ENCODE data around the gene PTPMT1. TPM values are rescaled to one million over a fixed set of nuclear protein-coding genes. Genes with fewer than 3 reads are reported as not detected.
"Not testable (repeated sequence)": the region's sequence is repeated elsewhere in the genome, so short reads cannot be mapped to it uniquely, and the experiment has no call there.

Gene PTPMT1
- polyA plus RNA-seq, 5 donors = 35.0 to 53.6 (median 38.1) TPM

GRCh38 chr11:47538741-47539565 lies 26.4 kb upstream of the PTPMT1 start:
- peak; percentile 55 to 61 for DNase-seq

GRCh38 chr11:47539681-47540039 lies 25.7 kb upstream of the PTPMT1 start:
- no peak for DNase-seq

- DNase-seq = no peak
These were observed 24.3 kb upstream of the PTPMT1 start for GRCh38 chr11:47541070-47541469.

GRCh38 chr11:47545298-47545697 lies 20.1 kb upstream of the PTPMT1 start:
- no peak for DNase-seq

DNA sequence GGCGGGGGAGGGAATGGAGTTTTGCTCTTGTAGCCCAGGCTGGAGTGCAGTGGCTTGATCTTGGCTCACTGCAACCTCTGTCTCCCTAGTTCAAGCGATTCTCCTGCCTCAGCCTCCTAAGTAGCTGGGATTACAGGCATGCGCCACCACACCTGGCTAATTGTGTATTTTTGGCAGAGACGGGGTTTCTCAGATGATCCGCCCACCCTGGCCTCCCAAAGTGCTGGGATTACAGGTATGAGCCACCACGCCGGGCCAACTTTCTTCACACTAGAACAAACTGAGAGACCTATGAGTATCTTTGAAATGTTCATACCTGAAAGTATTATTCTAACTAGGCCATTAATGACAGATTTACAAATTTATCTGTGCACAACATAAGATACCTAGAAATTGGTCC lies 19.1 kb upstream of the PTPMT1 start:
- DNase-seq = not testable (repeated sequence)

GRCh38 chr11:47550288-47551047 lies 14.9 kb upstream of the PTPMT1 start:
- no peak for DNase-seq

GRCh38 chr11:47551086-47551485 lies 14.3 kb upstream of the PTPMT1 start:
- no peak for DNase-seq

GRCh38 chr11:47552056-47552565 lies 13.3 kb upstream of the PTPMT1 start:
- DNase-seq = peak in 1 of 2 donors; percentile 22

DNA sequence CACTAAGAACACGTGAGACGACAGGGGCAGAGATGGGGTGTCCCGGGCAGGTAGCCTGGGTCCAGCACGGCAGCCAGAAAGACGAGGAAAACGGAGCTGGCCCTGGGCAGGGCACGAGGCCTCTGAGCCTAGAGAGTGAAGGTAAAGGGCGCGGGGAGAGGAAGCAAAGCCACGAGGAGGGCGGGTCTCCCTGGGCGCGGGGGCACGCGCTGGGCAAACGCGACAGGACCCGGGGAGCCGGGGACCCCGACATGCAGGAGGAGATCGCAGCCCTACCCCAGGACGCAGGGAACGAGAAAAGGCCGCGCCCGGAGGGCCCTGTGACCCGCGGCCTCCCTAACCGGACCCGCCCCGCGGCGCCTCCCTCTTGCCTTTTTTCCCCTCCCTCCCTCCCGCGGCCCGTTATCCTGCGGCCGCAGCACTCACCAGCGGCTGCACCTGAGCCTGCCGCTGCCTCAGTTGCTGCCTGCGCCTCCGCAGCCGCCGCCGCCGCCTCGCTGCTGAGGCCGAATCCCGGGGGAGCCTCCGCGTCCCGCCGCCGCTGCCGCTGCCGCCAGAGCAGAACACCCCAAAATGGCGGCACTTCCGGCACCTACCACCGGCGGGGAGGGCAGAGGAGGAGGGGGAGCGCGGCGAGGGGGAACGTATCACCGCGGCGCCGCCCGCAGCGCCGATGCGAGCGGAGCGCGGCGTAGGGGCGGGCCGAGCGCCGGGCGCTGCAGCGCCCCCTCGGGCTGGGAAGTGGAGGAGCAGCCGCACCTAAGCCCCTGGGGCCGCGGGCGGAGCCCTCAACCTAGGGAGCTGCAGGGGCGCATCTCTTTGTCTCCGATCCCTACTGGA lies 12.6 kb upstream of the PTPMT1 start, which contains the start of gene CELF1:
Gene CELF1, minus strand, starts transcription at position 567 of the 840 bp plus-strand sequence. CDS start 53,609 bp downstream, outside the sequence.
- DNase-seq = peak; percentile 85 to 89

DNA sequence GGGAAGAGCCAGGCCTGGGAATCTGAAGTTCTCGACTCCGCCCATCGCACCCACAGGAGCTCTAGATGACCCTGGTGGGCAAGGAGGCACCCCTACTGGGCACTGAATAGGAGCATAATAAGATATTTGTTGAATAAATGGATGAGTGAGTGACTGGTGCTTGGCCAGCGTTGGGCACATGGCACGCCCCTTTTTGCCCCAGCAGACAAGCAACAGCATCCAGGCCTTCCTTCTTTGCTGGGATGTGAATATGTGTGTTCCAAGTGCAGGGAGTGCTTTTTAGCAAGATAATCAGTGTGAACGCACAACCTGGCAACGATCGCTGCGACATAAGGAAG lies 12.0 kb upstream of the PTPMT1 start:
- peak in 1 of 2 donors; percentile 45 for DNase-seq

DNA sequence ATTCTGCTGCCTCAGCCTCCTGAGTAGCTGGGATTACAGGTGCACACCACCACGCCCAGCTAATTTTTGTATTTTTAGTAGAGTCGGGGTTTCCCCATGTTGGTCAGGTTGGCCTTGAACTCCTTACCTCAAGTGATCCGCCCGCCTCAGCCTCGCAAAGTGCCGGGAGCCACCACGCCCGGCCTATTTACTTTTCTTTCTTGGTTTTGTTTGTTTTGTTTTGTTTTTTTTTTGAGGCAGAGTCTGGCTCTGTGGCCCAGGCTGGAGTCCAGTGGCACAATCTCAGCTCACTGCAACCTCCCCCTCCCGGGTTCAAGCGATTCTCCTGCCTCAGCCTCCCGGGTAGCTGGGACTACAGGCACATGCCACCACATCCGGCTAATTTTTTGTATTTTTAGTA lies 8.4 kb upstream of the PTPMT1 start:
- DNase-seq = not testable (repeated sequence)

GRCh38 chr11:47558695-47559094 lies 6.7 kb upstream of the PTPMT1 start:
- no peak for DNase-seq

DNA sequence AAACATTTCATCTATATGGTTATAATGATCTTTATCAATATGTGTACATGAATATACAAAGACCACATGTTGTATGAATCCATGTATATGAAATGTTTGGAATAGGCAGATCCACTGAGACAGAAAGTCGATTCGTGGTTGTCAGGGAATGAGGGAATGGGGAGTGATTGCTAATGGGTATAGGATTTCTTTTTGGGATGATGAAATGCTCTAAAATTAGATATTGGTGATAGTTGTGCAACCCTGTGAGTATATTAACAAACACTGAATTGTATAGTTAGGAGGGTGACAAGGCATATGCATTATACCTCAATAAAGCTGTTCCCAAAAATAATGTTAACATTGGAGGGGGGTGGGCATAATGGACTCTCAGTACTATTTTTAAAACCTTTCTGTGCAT lies 5.0 kb upstream of the PTPMT1 start:
- DNase-seq = no peak

GRCh38 chr11:47562393-47562792 lies 3.0 kb upstream of the PTPMT1 start:
- not testable (repeated sequence) for DNase-seq

GRCh38 chr11:47564366-47564765 lies 1.0 kb upstream of the PTPMT1 start:
- not testable (repeated sequence) for DNase-seq

GRCh38 chr11:47564933-47565339 lies 463 bp upstream of the PTPMT1 start:
- no peak for DNase-seq

GRCh38 chr11:47566149-47566698 lies 825 bp downstream of the PTPMT1 start:
- DNase-seq = no peak

GRCh38 chr11:47569646-47570045 lies 4.2 kb downstream of the PTPMT1 start:
- DNase-seq = no peak

DNA sequence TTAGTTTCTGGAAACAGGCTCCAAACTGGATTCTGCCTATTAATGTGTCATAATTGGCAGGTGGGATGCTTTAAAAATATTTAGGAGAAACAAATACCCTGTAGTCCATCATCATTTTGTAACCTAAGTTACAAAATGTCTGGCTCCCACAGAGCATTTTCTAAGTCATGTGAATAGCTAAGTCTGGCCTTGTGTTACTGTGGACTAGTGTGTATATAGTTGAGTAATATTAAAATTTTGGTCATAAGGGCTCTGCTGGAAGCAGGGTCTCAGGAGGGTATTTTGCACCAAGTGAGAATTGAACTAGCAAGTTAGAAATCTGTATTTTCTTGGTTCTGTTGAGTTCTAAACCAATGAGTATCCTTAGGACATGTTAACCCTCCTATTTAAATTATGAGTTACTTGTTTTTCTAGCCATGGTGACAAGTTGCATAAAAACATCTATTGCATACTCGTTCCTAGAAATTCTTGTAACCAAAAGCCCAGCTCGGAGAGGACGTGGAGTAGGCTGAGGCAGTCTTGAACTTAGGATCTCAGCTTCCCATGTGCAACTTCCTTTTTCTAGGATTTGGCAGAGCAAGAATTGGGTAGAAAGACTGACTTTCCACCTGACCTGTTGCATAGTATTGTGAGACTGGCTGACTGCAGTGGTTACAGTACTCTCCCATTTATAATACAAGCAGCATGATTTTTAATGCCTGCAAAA lies 5.4 kb downstream of the PTPMT1 start:
- DNase-seq = no peak

DNA sequence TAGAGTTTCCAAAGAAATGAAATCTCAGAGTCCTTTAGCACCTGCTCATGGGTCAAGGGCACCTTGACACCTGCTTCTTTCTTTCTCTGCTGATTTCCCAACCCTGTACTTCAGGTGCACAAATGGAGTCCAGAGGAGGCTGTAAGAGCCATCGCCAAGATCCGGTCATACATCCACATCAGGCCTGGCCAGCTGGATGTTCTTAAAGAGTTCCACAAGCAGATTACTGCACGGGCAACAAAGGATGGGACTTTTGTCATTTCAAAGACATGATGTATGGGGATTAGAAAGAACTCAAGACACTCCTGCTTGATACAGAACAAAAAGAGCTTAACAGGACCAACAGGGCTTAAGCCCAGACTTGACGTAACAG lies 5.9 kb downstream of the PTPMT1 start:
- no peak for DNase-seq

GRCh38 chr11:47571895-47572294 lies 6.5 kb downstream of the PTPMT1 start:
- no peak for DNase-seq
